H9 (cell line): ENCODE data around the gene PROX1. TPM values are rescaled to one million over a fixed set of nuclear protein-coding genes. Genes with fewer than 3 reads are reported as not detected.
A peak's percentile ranks its signal among the peaks of the same experiment; 100 is the strongest.

Experiments used
- DNase-seq: peaks from one replicate; pipeline ENCODE4 v3.0.0-alpha.2; 2017
- H2AFZ ChIP-seq: one replicate; pipeline ENCODE4 v1.6.1; 2013; ENCODE audit warnings: mild to moderate bottlenecking, low read length, control low read depth, moderate library complexity
- H2AK5ac ChIP-seq: 2 replicates; pipeline ENCODE4 v1.6.1; 2013; ENCODE audit warnings: low read length, control low read depth, mixed read lengths; ENCODE audit not compliant: insufficient read length
- H2BK120ac ChIP-seq: one replicate; pipeline ENCODE4 v1.6.1; 2013; ENCODE audit warnings: low read depth, mild to moderate bottlenecking, low read length, control low read depth, inconsistent platforms; ENCODE audit not compliant: poor library complexity, severe bottlenecking
- H2BK12ac ChIP-seq: 2 replicates; pipeline ENCODE4 v1.6.1; 2013; ENCODE audit warnings: low read length, control low read depth, mixed read lengths, low read depth; ENCODE audit not compliant: insufficient read length
- H2BK15ac ChIP-seq: 2 replicates; pipeline ENCODE4 v1.6.1; 2013; ENCODE audit warnings: low read depth, low read length, control low read depth
- H2BK20ac ChIP-seq: one replicate; pipeline ENCODE4 v1.6.1; 2013; ENCODE audit warnings: low read depth, mild to moderate bottlenecking, low read length, control low read depth, inconsistent platforms; ENCODE audit not compliant: poor library complexity, severe bottlenecking
- H2BK5ac ChIP-seq: 2 replicates; pipeline ENCODE4 v1.6.1; 2013; ENCODE audit warnings: low read length, control low read depth, mixed read lengths; ENCODE audit not compliant: insufficient read length
- H3K14ac ChIP-seq: 2 replicates; pipeline ENCODE4 v1.6.1; 2013; ENCODE audit warnings: low read length, control low read depth; ENCODE audit not compliant: insufficient read depth
- H3K18ac ChIP-seq: 2 replicates; pipeline ENCODE4 v1.6.1; 2013; ENCODE audit warnings: low read depth, mild to moderate bottlenecking, mixed read lengths, low read length, control low read depth; ENCODE audit not compliant: insufficient read length
- H3K23ac ChIP-seq: 2 replicates; pipeline ENCODE4 v1.6.1; 2013; ENCODE audit warnings: low read length, control low read depth, mixed read lengths, low read depth; ENCODE audit not compliant: insufficient read length
- H3K23me2 ChIP-seq: 2 replicates; pipeline ENCODE4 v1.6.1; 2013; ENCODE audit warnings: low read depth, mild to moderate bottlenecking, mixed read lengths, low read length, control low read depth; ENCODE audit not compliant: insufficient read length, poor library complexity, severe bottlenecking
- H3K27ac ChIP-seq: 2 replicates; pipeline ENCODE4 v1.5.1; 2013; ENCODE audit warnings: low read length, control low read depth, mixed read lengths, low read depth; ENCODE audit not compliant: insufficient read length
- H3K27me3 ChIP-seq: 2 replicates; pipeline ENCODE4 v1.6.1; 2013; ENCODE audit warnings: low read length, control low read depth, inconsistent platforms; ENCODE audit not compliant: insufficient read depth
- H3K4ac ChIP-seq: 2 replicates; pipeline ENCODE4 v1.6.1; 2013; ENCODE audit warnings: low read depth, mild to moderate bottlenecking, control low read depth, inconsistent platforms, low read length, moderate library complexity
- H3K4me1 ChIP-seq: 2 replicates; pipeline ENCODE4 v1.6.1; 2013; ENCODE audit warnings: low read length, control low read depth, inconsistent platforms; ENCODE audit not compliant: insufficient read depth
- H3K4me2 ChIP-seq: 2 replicates; pipeline ENCODE4 v1.6.1; 2013; ENCODE audit warnings: low read length, control low read depth, mixed read lengths; ENCODE audit not compliant: insufficient read length, insufficient read depth
- H3K56ac ChIP-seq: 2 replicates; pipeline ENCODE4 v1.6.1; 2013; ENCODE audit warnings: low read depth, mild to moderate bottlenecking, mixed read lengths, low read length, control low read depth; ENCODE audit not compliant: insufficient read length
- H3K79me1 ChIP-seq: 2 replicates; pipeline ENCODE4 v1.6.1; 2013; ENCODE audit warnings: low read depth, mild to moderate bottlenecking, moderate library complexity, low read length, control low read depth, inconsistent platforms; ENCODE audit not compliant: insufficient read depth, poor library complexity, severe bottlenecking
- H3K79me2 ChIP-seq: 2 replicates; pipeline ENCODE4 v1.6.1; 2013; ENCODE audit warnings: low read length, control low read depth, inconsistent platforms; ENCODE audit not compliant: insufficient read depth
- H3K9ac ChIP-seq: 2 replicates; pipeline ENCODE4 v1.6.1; 2013; ENCODE audit warnings: low read length, control low read depth, mixed read lengths; ENCODE audit not compliant: insufficient read length; ENCODE audit errors: extremely low read depth
- H3K9me3 ChIP-seq: one replicate; pipeline ENCODE4 v1.6.1; 2013; ENCODE audit warnings: low read depth, low read length, inconsistent platforms; ENCODE audit not compliant: control insufficient read depth
- H3T11ph ChIP-seq: one replicate; pipeline ENCODE4 v1.6.1; 2013; ENCODE audit warnings: mild to moderate bottlenecking, low read length, control low read depth, inconsistent platforms
- H4K20me1 ChIP-seq: one replicate; pipeline ENCODE4 v1.6.1; 2013; ENCODE audit not compliant: control insufficient read depth, insufficient read length, insufficient read depth
- H4K5ac ChIP-seq: 2 replicates; pipeline ENCODE4 v1.6.1; 2013; ENCODE audit warnings: low read depth, mild to moderate bottlenecking, mixed read lengths, low read length, control low read depth; ENCODE audit not compliant: insufficient read length
- H4K8ac ChIP-seq: replicated peaks from 2 replicates; pipeline ENCODE4 v1.6.1; 2013; ENCODE audit warnings: low read length, control low read depth, mixed read lengths, low read depth; ENCODE audit not compliant: insufficient read length
- H4K91ac ChIP-seq: 2 replicates; pipeline ENCODE4 v1.6.1; 2013; ENCODE audit warnings: low read depth, mild to moderate bottlenecking, moderate library complexity, mixed read lengths, low read length, control low read depth; ENCODE audit not compliant: insufficient read length
- H3K27ac Mint-ChIP-seq, 3 experiments: 2 replicates in 2 of 3; 3 replicates in 1 of 3; pipeline ENCODE4 v1.8.0; 2020 to 2021; ENCODE audit warnings: mixed read lengths in 3 of 3, mild to moderate bottlenecking in 1 of 3, moderate library complexity in 1 of 3
- H3K27me3 Mint-ChIP-seq: 2 replicates; pipeline ENCODE4 v1.8.0; 2021; ENCODE audit warnings: low read depth, mild to moderate bottlenecking, moderate library complexity, mixed read lengths
- H3K36me3 Mint-ChIP-seq, 3 experiments: 2 replicates in 2 of 3; 3 replicates in 1 of 3; pipeline ENCODE4 v1.8.0; 2020 to 2021; ENCODE audit warnings: low read depth in 3 of 3, mixed read lengths in 3 of 3; ENCODE audit not compliant: insufficient read depth in 1 of 3
- H3K4me1 Mint-ChIP-seq, 2 experiments: 2 replicates each; pipeline ENCODE4 v1.8.0; 2020; ENCODE audit warnings: mixed read lengths in 2 of 2
- H3K4me3 Mint-ChIP-seq, 2 experiments: 2 replicates in 1 of 2; 3 replicates in 1 of 2; pipeline ENCODE4 v1.8.0; 2020 to 2021; ENCODE audit warnings: mild to moderate bottlenecking in 2 of 2, mixed read lengths in 2 of 2, moderate library complexity in 1 of 2
- H3K9me3 Mint-ChIP-seq, 2 experiments: 2 replicates in 1 of 2; 3 replicates in 1 of 2; pipeline ENCODE4 v1.8.0; 2020; ENCODE audit warnings: mild to moderate bottlenecking in 2 of 2, mixed read lengths in 2 of 2, moderate library complexity in 1 of 2
- CTCF ChIP-seq: fragments of 200-600 bp; sonication (generic); conservative IDR thresholded peaks from 3 replicates; pipeline ENCODE4 v1.8.0; 2021; ENCODE audit warnings: antibody characterized with exemption, mild to moderate bottlenecking
- WGBS: extraction: QIAGEN DNeasy Blood & Tissue Kit; methylation state at CpG from one replicate; pipeline ENCODE4 v1.1.7; 2013; ENCODE audit warnings: missing lambda C conversion rate, low lambda C conversion rate, mixed read lengths; ENCODE audit not compliant: insufficient read length; ENCODE audit errors: extremely low coverage; 5-methylcytosine and 5-hydroxymethylcytosine counted together
- total RNA-seq: library from RNA; stranded (reverse); gene quantifications from 2 replicates; pipeline ENCODE4 v1.2.1, GENCODE V29; 2021

PROX1 gene
- total RNA-seq, 1 experiment from 2014 or later = 0.72 TPM

GRCh38 chr1:213989002-213989855, 1.5 kb downstream of the PROX1 start:
- Histone ChIP-seq H2BK120ac (no peak overlapping the region), H3K18ac (no peak overlapping the region), H3K23me2 (peaks cover 21% of the 10 kb centered on the region), H2AK5ac (no peak overlapping the region), H4K91ac (no peak overlapping the region), H2AFZ (no peak overlapping the region), H3K9me3 (no peaks in the 10 kb centered on the region), H2BK15ac (no peak overlapping the region), H3K27ac (no peak overlapping the region), H3T11ph (no peak overlapping the region), H3K4ac (no peak overlapping the region), H3K4me2 (peak overlapping the region; percentile 93), H3K14ac (no peak overlapping the region; the same call in 1 of the 2 replicates), H3K4me1 (no peaks in the 10 kb centered on the region), H2BK5ac (no peak overlapping the region), H4K8ac (no peak overlapping the region), H3K23ac (no peak overlapping the region), H3K27me3 (peaks cover 38% of the 10 kb centered on the region; the same call in 1 of the 2 replicates), H4K20me1 (no peaks in the 10 kb centered on the region), H2BK20ac (no peak overlapping the region), H3K79me2 (no peaks in the 10 kb centered on the region), H3K56ac (no peak overlapping the region), H3K79me1 (no peaks in the 10 kb centered on the region), H2BK12ac (no peak overlapping the region), H3K9ac (no peak overlapping the region), H4K5ac (no peak overlapping the region)
- TF ChIP-seq CTCF = no peak
- Mint-ChIP-seq H3K9me3 (no peaks in the 10 kb centered on the region; a peak in 1 of 5 replicates), H3K36me3 (no peaks in the 10 kb centered on the region), H3K27me3 (peaks cover 94% of the 10 kb centered on the region), H3K4me1 (peaks cover 43 to 56% of the 10 kb centered on the region in 2 experiments), H3K4me3 (peak overlapping the region; percentile 81 to 92), H3K27ac (peak overlapping the region in 1 of 3 experiments; percentile 33; a peak in 1 of 7 replicates)
- DNase-seq = peak; percentile 59
- no CpG with 5 or more reads among the region's 39 CpGs for WGBS
